PC-9 (cell line): ENCODE results near the gene SYT1. TPM values are rescaled to one million over a fixed set of nuclear protein-coding genes. Genes with fewer than 3 reads are reported as not detected.

Experiments used
- BruUV-seq: library from RNA; stranded (reverse); fragments of 400-500 nt; replicated peaks from 2 replicates; lab custom pipeline; 2021; lab: Mats Ljungman, UMichigan
- CTCF ChIA-PET: fragments of 300-600 bp; sonication (Branson Sonifier 250); formaldehyde crosslinking; loops from one replicate; lab custom pipeline; 2022; ENCODE audit warnings: antibody characterized with exemption; lab: Charles Lee
- POLR2A ChIA-PET: fragments of 300-600 bp; sonication (Branson Sonifier 250); formaldehyde crosslinking; loops from one replicate; lab custom pipeline; 2022; ENCODE audit warnings: antibody characterized with exemption; ENCODE audit not compliant: unreplicated experiment; lab: Charles Lee
- DNase-seq, 2 experiments: peaks; one replicate each; pipeline versions ENCODE4 v3.0.0 to v3.0.0-alpha.2; 2015 to 2022; ENCODE audit warnings: mixed read lengths in 1 of 2
- H2AFZ ChIP-seq: fragments of 200-600 bp; sonication (generic); 2 replicates; pipeline ENCODE4 v1.8.1; 2017; ENCODE audit warnings: antibody characterized with exemption
- H3F3A ChIP-seq: fragments of 200-600 bp; sonication (generic); 2 replicates; pipeline ENCODE4 v1.8.1; 2017; ENCODE audit warnings: antibody characterized with exemption, mild to moderate bottlenecking, low read depth; ENCODE audit not compliant: insufficient read depth
- H3K27ac ChIP-seq: fragments of 200-600 bp; sonication (generic); 2 replicates; pipeline ENCODE4 v1.6.1; 2016; ENCODE audit warnings: mixed run types
- H3K27me3 ChIP-seq: fragments of 200-600 bp; sonication (generic); 2 replicates; pipeline ENCODE4 v1.6.1; 2016; ENCODE audit warnings: low read depth, mixed run types; ENCODE audit not compliant: insufficient read depth
- H3K36me3 ChIP-seq: fragments of 200-600 bp; sonication (generic); 2 replicates; pipeline ENCODE4 v1.6.1; 2016; ENCODE audit warnings: low read depth, mixed run types
- H3K4me1 ChIP-seq: fragments of 200-600 bp; sonication (generic); replicated peaks from 2 replicates; pipeline ENCODE4 v1.6.1; 2016; ENCODE audit warnings: mixed run types; ENCODE audit not compliant: insufficient read depth
- H3K4me2 ChIP-seq: fragments of 200-600 bp; sonication (generic); 2 replicates; pipeline ENCODE4 v1.6.1; 2017; ENCODE audit warnings: mixed run types
- H3K4me3 ChIP-seq: fragments of 200-600 bp; sonication (generic); 2 replicates; pipeline ENCODE4 v1.6.1; 2016; ENCODE audit warnings: mixed run types
- H3K79me2 ChIP-seq: fragments of 200-600 bp; sonication (generic); 2 replicates; pipeline ENCODE4 v1.6.1; 2017; ENCODE audit warnings: low read depth, mixed run types
- H3K9me2 ChIP-seq: fragments of 200-600 bp; sonication (generic); 2 replicates; pipeline ENCODE4 v1.8.1; 2017; ENCODE audit warnings: mild to moderate bottlenecking; ENCODE audit not compliant: insufficient read depth
- H3K9me3 ChIP-seq: fragments of 200-600 bp; sonication (generic); 2 replicates; pipeline ENCODE4 v1.8.1; 2016; ENCODE audit warnings: low read depth; ENCODE audit not compliant: insufficient read depth
- H4K20me1 ChIP-seq: fragments of 200-600 bp; sonication (generic); 2 replicates; pipeline ENCODE4 v1.8.1; 2017; ENCODE audit not compliant: insufficient read depth
- CTCF ChIP-seq: fragments of 200-600 bp; sonication (generic); conservative IDR thresholded peaks from 2 replicates; pipeline ENCODE4 v1.6.1; 2017; ENCODE audit warnings: mixed run types, antibody characterized with exemption, mild to moderate bottlenecking, moderate library complexity
- EZH2 ChIP-seq: fragments of 200-600 bp; sonication (generic); IDR thresholded peaks from 2 replicates; pipeline ENCODE4 v1.8.0; 2017; ENCODE audit warnings: antibody characterized with exemption, low read depth
- intact Hi-C: fragments of 100-400 bp; cut with micrococcal nuclease; formaldehyde crosslinking; loops from one replicate; pipeline ENCODE4 v1.10.0; 2022; ENCODE audit not compliant: unreplicated experiment
- total RNA-seq: library from RNA; stranded (reverse); gene quantifications from 2 replicates; pipeline ENCODE4 v1.2.3, GENCODE V29; 2021

SYT1 gene
- total RNA-seq, 1 experiment from 2014 or later = 1.2 TPM

GRCh38 chr12:79329933-79330332 is 465.4 kb downstream of the SYT1 start:
- no peaks in the 10 kb centered on the region for H3K27me3 ChIP-seq
- no peak for DNase-seq
- no peaks in the 10 kb centered on the region for H3K9me3 ChIP-seq
- no peak overlapping the region for H3K4me3 ChIP-seq
- H3K9me2 ChIP-seq = no peaks in the 10 kb centered on the region
- no TSS peak for BruUV-seq
- H3K4me2 ChIP-seq = no peak overlapping the region
- no peaks in the 10 kb centered on the region for H3K36me3 ChIP-seq
- no peaks in the 10 kb centered on the region for H4K20me1 ChIP-seq
- H3K4me1 ChIP-seq = 0 out of 2 replicates have a peak, but pooled peaks cover 6% of the 10 kb centered on the region
- no peak overlapping the region for H3K27ac ChIP-seq
- ChIA-PET POLR2A (no interaction called here), CTCF (no interaction called here)
- TF ChIP-seq EZH2 (no peak), CTCF (no peak)
- intact Hi-C loops = loop anchor here (10.0 kb wide), 1 partner anchor 125 kb away; no protein-coding TSS in a partner anchor
- H2AFZ ChIP-seq = no peak overlapping the region
- no peaks in the 10 kb centered on the region for H3K79me2 ChIP-seq
- no peaks in the 10 kb centered on the region for H3F3A ChIP-seq

- Histone ChIP-seq H3K9me3 (no peaks in the 10 kb centered on the region), H3K4me2 (no peak overlapping the region), H3K27ac (no peak overlapping the region), H3K36me3 (no peaks in the 10 kb centered on the region), H3K9me2 (no peaks in the 10 kb centered on the region), H3K4me1 (0 out of 2 replicates have a peak, but pooled peaks cover 2% of the 10 kb centered on the region), H2AFZ (no peak overlapping the region), H4K20me1 (no peaks in the 10 kb centered on the region), H3K4me3 (no peak overlapping the region), H3F3A (no peaks in the 10 kb centered on the region), H3K79me2 (no peaks in the 10 kb centered on the region), H3K27me3 (no peaks in the 10 kb centered on the region)
- intact Hi-C loops = no loop called here
- TF ChIP-seq CTCF = no peak
- TF ChIP-seq EZH2 = no peak
- ChIA-PET CTCF (no interaction called here), POLR2A (no interaction called here)
- no peak for DNase-seq
- BruUV-seq = no TSS peak
Observed at GRCh38 chr12:79331870-79332269, 467.3 kb downstream of the SYT1 start.

- ChIA-PET CTCF (no interaction called here), POLR2A (no interaction called here)
- Histone ChIP-seq H4K20me1 (no peaks in the 10 kb centered on the region), H3K4me1 (no peaks in the 10 kb centered on the region), H2AFZ (no peak overlapping the region), H3K79me2 (no peaks in the 10 kb centered on the region), H3K4me2 (no peak overlapping the region), H3K27me3 (no peaks in the 10 kb centered on the region), H3K27ac (no peak overlapping the region), H3F3A (no peaks in the 10 kb centered on the region), H3K9me3 (no peaks in the 10 kb centered on the region), H3K9me2 (no peaks in the 10 kb centered on the region), H3K36me3 (no peaks in the 10 kb centered on the region), H3K4me3 (no peak overlapping the region)
- no peak for TF ChIP-seq CTCF
- TF ChIP-seq EZH2 = no peak
- intact Hi-C loops = no loop called here
- no TSS peak for BruUV-seq
- no peak for DNase-seq
Observed at GRCh38 chr12:79333144-79333543, 468.6 kb downstream of the SYT1 start.
